Chondrocyte (in vitro differentiated cells): Measurements from ENCODE around the gene GRM8. TPM values are rescaled to one million over a fixed set of nuclear protein-coding genes. Genes with fewer than 3 reads are reported as not detected.

Experiments
- DNase-seq: peaks from one replicate; pipeline ENCODE4 v3.0.0; 2021; ENCODE audit warnings: mixed read lengths, low spot score
- H3K27ac Mint-ChIP-seq: one replicate; pipeline ENCODE4 v1.8.0; 2021; ENCODE audit warnings: mild to moderate bottlenecking, moderate library complexity, mixed read lengths; ENCODE audit not compliant: unreplicated experiment
- H3K27me3 Mint-ChIP-seq: 2 replicates; pipeline ENCODE4 v1.8.0; 2021; ENCODE audit warnings: low read depth, mixed read lengths
- H3K36me3 Mint-ChIP-seq: 2 replicates; pipeline ENCODE4 v1.8.0; 2021; ENCODE audit warnings: low read depth, mixed read lengths
- H3K4me1 Mint-ChIP-seq: 2 replicates; pipeline ENCODE4 v1.8.0; 2021; ENCODE audit warnings: low read depth, mild to moderate bottlenecking, mixed read lengths
- H3K4me3 Mint-ChIP-seq: one replicate; pipeline ENCODE4 v1.8.0; 2021; ENCODE audit warnings: mild to moderate bottlenecking, moderate library complexity, mixed read lengths; ENCODE audit not compliant: unreplicated experiment
- H3K9me3 Mint-ChIP-seq: 2 replicates; pipeline ENCODE4 v1.8.0; 2021; ENCODE audit warnings: low read depth, mixed read lengths
- CTCF ChIP-seq: fragments of 200-600 bp; sonication (generic); IDR thresholded peaks from 2 replicates; pipeline ENCODE4 v1.5.0; 2021; ENCODE audit warnings: antibody characterized with exemption, mild to moderate bottlenecking, moderate library complexity
- total RNA-seq: library from RNA; stranded (reverse); gene quantifications from 3 replicates; pipeline ENCODE4 v1.2.1, GENCODE V29; 2021

Gene GRM8
- total RNA-seq, 1 donor from 2014 or later = not detected

- Mint-ChIP-seq H3K36me3 (no peaks in the 10 kb centered on the region), H3K27ac (peak overlapping the region; percentile 23), H3K4me1 (peaks cover 23% of the 10 kb centered on the region), H3K9me3 (peaks cover 2% of the 10 kb centered on the region), H3K27me3 (no peaks in the 10 kb centered on the region), H3K4me3 (no peak overlapping the region)
- no peak for TF ChIP-seq CTCF
- no peak for DNase-seq
Observed at GRCh38 chr7:126699707-126700106, 553.0 kb downstream of the GRM8 start.

- H3K9me3 Mint-ChIP-seq = no peaks in the 10 kb centered on the region
- H3K27me3 Mint-ChIP-seq = no peaks in the 10 kb centered on the region
- peaks cover 23% of the 10 kb centered on the region for H3K4me1 Mint-ChIP-seq
- TF ChIP-seq CTCF = no peak
- no peaks in the 10 kb centered on the region for H3K36me3 Mint-ChIP-seq
- no peak overlapping the region for H3K27ac Mint-ChIP-seq
- no peak overlapping the region for H3K4me3 Mint-ChIP-seq
- DNase-seq = no peak
Observed at GRCh38 chr7:126698909-126699308, 553.8 kb downstream of the GRM8 start.

- peaks cover 23% of the 10 kb centered on the region for H3K4me1 Mint-ChIP-seq
- no peak for DNase-seq
- no peak for TF ChIP-seq CTCF
- H3K27ac Mint-ChIP-seq = no peak overlapping the region
- H3K36me3 Mint-ChIP-seq = no peaks in the 10 kb centered on the region
- no peaks in the 10 kb centered on the region for H3K27me3 Mint-ChIP-seq
- H3K9me3 Mint-ChIP-seq = no peaks in the 10 kb centered on the region
- H3K4me3 Mint-ChIP-seq = no peak overlapping the region
Observed at GRCh38 chr7:126698446-126698845, 554.3 kb downstream of the GRM8 start.

GRCh38 chr7:126696256-126697038, 556.3 kb downstream of the GRM8 start:
- no peak overlapping the region for H3K27ac Mint-ChIP-seq
- TF ChIP-seq CTCF = no peak
- H3K9me3 Mint-ChIP-seq = no peaks in the 10 kb centered on the region
- H3K4me1 Mint-ChIP-seq = peaks cover 9% of the 10 kb centered on the region
- H3K4me3 Mint-ChIP-seq = no peak overlapping the region
- no peak for DNase-seq
- H3K27me3 Mint-ChIP-seq = no peaks in the 10 kb centered on the region
- H3K36me3 Mint-ChIP-seq = no peaks in the 10 kb centered on the region

- no peak overlapping the region for H3K4me3 Mint-ChIP-seq
- no peaks in the 10 kb centered on the region for H3K27me3 Mint-ChIP-seq
- peaks cover 14% of the 10 kb centered on the region for H3K4me1 Mint-ChIP-seq
Observed at GRCh38 chr7:126690848-126691751, 561.6 kb downstream of the GRM8 start.

More at GRCh38 chr7:126690848-126691751, 561.6 kb downstream of the GRM8 start:
- Mint-ChIP-seq H3K36me3 (no peaks in the 10 kb centered on the region), H3K27ac (no peak overlapping the region), H3K9me3 (no peaks in the 10 kb centered on the region)
- no peak for DNase-seq
- no peak for TF ChIP-seq CTCF
